HepG2 (cell line): ENCODE measurements around the gene CPT1C. TPM values are rescaled to one million over a fixed set of nuclear protein-coding genes. Genes with fewer than 3 reads are reported as not detected.

Experiments used
- ARNT2 ChIP-seq: sonication (generic); formaldehyde crosslinking; IDR thresholded peaks from 2 replicates; pipeline ENCODE4 v1.8.0; 2022; ENCODE audit warnings: mild to moderate bottlenecking, low read depth, missing genetic modification reagents, moderate library complexity
- ATF4 ChIP-seq, 2 experiments: fragments of 450-650 bp in 1 of 2; sonication (generic) in 1 of 2; formaldehyde crosslinking; IDR thresholded peaks; 2 replicates each; pipeline versions ENCODE4 v1.5.0 to v1.8.0; 2020 to 2022; ENCODE audit warnings: mild to moderate bottlenecking in 1 of 2, missing genetic modification reagents in 1 of 2
- ATF6 ChIP-seq: sonication (generic); formaldehyde crosslinking; conservative IDR thresholded peaks from 2 replicates; pipeline ENCODE4 v1.4.0; 2020; ENCODE audit warnings: missing genetic modification reagents
- BCL6 ChIP-seq: IDR thresholded peaks from 2 replicates; pipeline ENCODE4 v1.6.1; 2016; ENCODE audit warnings: missing genetic modification reagents, missing compliant biosample characterization
- CCAR2 ChIP-seq: fragments of 200-400 bp; formaldehyde crosslinking; optimal IDR thresholded peaks from 2 replicates; pipeline ENCODE3; 2018; ENCODE audit warnings: low read depth, mild to moderate bottlenecking, low read length, moderate library complexity
- DMAP1 ChIP-seq: IDR thresholded peaks from 2 replicates; pipeline ENCODE4 v1.6.1; 2016
- HDAC6 ChIP-seq: fragments of 200-600 bp; sonication (generic); IDR thresholded peaks from 2 replicates; pipeline ENCODE4 v1.7.0; 2017; ENCODE audit warnings: mild to moderate bottlenecking, antibody characterized with exemption, low read length, low read depth
- HNRNPL ChIP-seq: fragments of 200-400 bp; formaldehyde crosslinking; IDR thresholded peaks from 2 replicates; pipeline ENCODE4 v1.6.1; 2017; ENCODE audit warnings: mild to moderate bottlenecking, low read depth, low read length
- JUN ChIP-seq: sonication (generic); formaldehyde crosslinking; IDR thresholded peaks from 2 replicates; pipeline ENCODE4 v1.4.0; 2020; ENCODE audit warnings: mild to moderate bottlenecking, missing genetic modification reagents
- NFATC3 ChIP-seq: sonication (generic); formaldehyde crosslinking; IDR thresholded peaks from 2 replicates; pipeline ENCODE4 v1.5.1; 2020; ENCODE audit warnings: mild to moderate bottlenecking, missing genetic modification reagents
- NR2F2 ChIP-seq: IDR thresholded peaks from 2 replicates; pipeline ENCODE4 v1.6.1; 2012; ENCODE audit warnings: low read depth, inconsistent platforms, borderline replicate concordance
- PAWR ChIP-seq: sonication (generic); formaldehyde crosslinking; IDR thresholded peaks from 2 replicates; pipeline ENCODE4 v1.4.0; 2020; ENCODE audit warnings: missing genetic modification reagents, mild to moderate bottlenecking, borderline replicate concordance
- SP2 ChIP-seq: sonication (generic); formaldehyde crosslinking; IDR thresholded peaks from 2 replicates; pipeline ENCODE4 v1.5.1; 2020; ENCODE audit warnings: mild to moderate bottlenecking, missing genetic modification reagents
- TOPORS ChIP-seq: sonication (generic); formaldehyde crosslinking; IDR thresholded peaks from 2 replicates; pipeline ENCODE4 v1.8.0; 2023; ENCODE audit warnings: mild to moderate bottlenecking, missing genetic modification reagents
- ZNF253 ChIP-seq: sonication (generic); formaldehyde crosslinking; IDR thresholded peaks from 2 replicates; pipeline ENCODE4 v1.8.0; 2022; ENCODE audit warnings: mild to moderate bottlenecking, missing genetic modification reagents, borderline replicate concordance
- ZNF501 ChIP-seq: sonication (generic); formaldehyde crosslinking; IDR thresholded peaks from 2 replicates; pipeline ENCODE4 v1.5.1; 2020; ENCODE audit warnings: mild to moderate bottlenecking, moderate library complexity, missing genetic modification reagents
- ZNF567 ChIP-seq: sonication (generic); formaldehyde crosslinking; IDR thresholded peaks from 2 replicates; pipeline ENCODE4 v1.8.1; 2023; ENCODE audit warnings: mild to moderate bottlenecking, missing genetic modification reagents, borderline replicate concordance
- ZNF569 ChIP-seq: sonication (generic); formaldehyde crosslinking; IDR thresholded peaks from 2 replicates; pipeline ENCODE4 v1.5.0; 2020; ENCODE audit warnings: mild to moderate bottlenecking, missing genetic modification reagents, moderate library complexity, borderline replicate concordance
- ZNF598 ChIP-seq: sonication (generic); formaldehyde crosslinking; IDR thresholded peaks from 2 replicates; pipeline ENCODE4 v1.5.1; 2020; ENCODE audit warnings: mild to moderate bottlenecking, missing genetic modification reagents, borderline replicate concordance
- ZNF660 ChIP-seq: sonication (generic); formaldehyde crosslinking; IDR thresholded peaks from 2 replicates; pipeline ENCODE4 v1.5.1; 2020; ENCODE audit warnings: mild to moderate bottlenecking, low read depth, missing genetic modification reagents, borderline replicate concordance
- ZNF839 ChIP-seq: sonication (generic); formaldehyde crosslinking; IDR thresholded peaks from 2 replicates; pipeline ENCODE4 v1.4.0; 2020; ENCODE audit warnings: missing genetic modification reagents, mild to moderate bottlenecking, borderline replicate concordance
- ZSCAN31 ChIP-seq: sonication (generic); formaldehyde crosslinking; IDR thresholded peaks from 2 replicates; pipeline ENCODE4 v1.5.0; 2020; ENCODE audit warnings: low read depth, mild to moderate bottlenecking, missing genetic modification reagents
- ZSCAN9 ChIP-seq: IDR thresholded peaks from 2 replicates; pipeline ENCODE4 v1.6.1; 2016; ENCODE audit warnings: borderline replicate concordance
- polyA plus RNA-seq, 8 experiments: library from polyadenylated mRNA; depleted of rRNA in 3 of 8; stranded (reverse) in 7 of 8; unstranded in 1 of 8; fragments of >200 nt; fragmentation: Illumina TruSeq in 4 of 8; extraction: Trizol in 4 of 8; gene quantifications; 2 replicates each; pipeline versions ENCODE4 v1.2.1 to v1.2.3, GENCODE V29; 2011 to 2016; ENCODE audit warnings: low read depth in 4 of 8, missing spikeins in 1 of 8, mixed read lengths in 1 of 8; ENCODE audit not compliant: insufficient read depth in 1 of 8
- total RNA-seq, 5 experiments: library from RNA; depleted of rRNA; stranded (reverse); fragments of >200 nt; fragmentation: Illumina TruSeq; extraction: Trizol; gene quantifications; 2 replicates each; pipeline ENCODE4 v1.2.3, GENCODE V29; 2016; ENCODE audit warnings: low read depth in 1 of 5
- TF ChIP-seq, protein P1 (sequence below): sonication (generic); formaldehyde crosslinking; IDR thresholded peaks from 2 replicates; pipeline ENCODE4 v1.5.0; 2020; ENCODE audit warnings: mild to moderate bottlenecking, missing genetic modification reagents, borderline replicate concordance

The CPT1C gene
- total and polyA plus RNA-seq, 2 of the 13 experiments (the other 11 are each of a cell fraction or from before 2014, with no cell fraction given) = 0.18 TPM; not detected in 1

GRCh38 chr19:49677231-49677900, 13.6 kb upstream of the CPT1C start, which contains the start of gene PRMT1 (continued):
- TF ChIP-seq ZNF569 (CRISPR knock-in tag) = no peak
- no peak for TF ChIP-seq PAWR (CRISPR knock-in tag)
- no peak for TF ChIP-seq JUN (CRISPR knock-in tag)
- no peak for TF ChIP-seq ZSCAN9 (CRISPR knock-in tag)
- TF ChIP-seq, protein P1, sequence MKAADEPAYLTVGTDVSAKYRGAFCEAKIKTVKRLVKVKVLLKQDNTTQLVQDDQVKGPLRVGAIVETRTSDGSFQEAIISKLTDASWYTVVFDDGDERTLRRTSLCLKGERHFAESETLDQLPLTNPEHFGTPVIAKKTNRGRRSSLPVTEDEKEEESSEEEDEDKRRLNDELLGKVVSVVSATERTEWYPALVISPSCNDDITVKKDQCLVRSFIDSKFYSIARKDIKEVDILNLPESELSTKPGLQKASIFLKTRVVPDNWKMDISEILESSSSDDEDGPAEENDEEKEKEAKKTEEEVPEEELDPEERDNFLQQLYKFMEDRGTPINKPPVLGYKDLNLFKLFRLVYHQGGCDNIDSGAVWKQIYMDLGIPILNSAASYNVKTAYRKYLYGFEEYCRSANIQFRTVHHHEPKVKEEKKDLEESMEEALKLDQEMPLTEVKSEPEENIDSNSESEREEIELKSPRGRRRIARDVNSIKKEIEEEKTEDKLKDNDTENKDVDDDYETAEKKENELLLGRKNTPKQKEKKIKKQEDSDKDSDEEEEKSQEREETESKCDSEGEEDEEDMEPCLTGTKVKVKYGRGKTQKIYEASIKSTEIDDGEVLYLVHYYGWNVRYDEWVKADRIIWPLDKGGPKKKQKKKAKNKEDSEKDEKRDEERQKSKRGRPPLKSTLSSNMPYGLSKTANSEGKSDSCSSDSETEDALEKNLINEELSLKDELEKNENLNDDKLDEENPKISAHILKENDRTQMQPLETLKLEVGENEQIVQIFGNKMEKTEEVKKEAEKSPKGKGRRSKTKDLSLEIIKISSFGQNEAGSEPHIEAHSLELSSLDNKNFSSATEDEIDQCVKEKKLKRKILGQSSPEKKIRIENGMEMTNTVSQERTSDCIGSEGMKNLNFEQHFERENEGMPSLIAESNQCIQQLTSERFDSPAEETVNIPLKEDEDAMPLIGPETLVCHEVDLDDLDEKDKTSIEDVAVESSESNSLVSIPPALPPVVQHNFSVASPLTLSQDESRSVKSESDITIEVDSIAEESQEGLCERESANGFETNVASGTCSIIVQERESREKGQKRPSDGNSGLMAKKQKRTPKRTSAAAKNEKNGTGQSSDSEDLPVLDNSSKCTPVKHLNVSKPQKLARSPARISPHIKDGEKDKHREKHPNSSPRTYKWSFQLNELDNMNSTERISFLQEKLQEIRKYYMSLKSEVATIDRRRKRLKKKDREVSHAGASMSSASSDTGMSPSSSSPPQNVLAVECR (CRISPR knock-in tag) = peak; percentile 95
- no peak for TF ChIP-seq ATF4 (CRISPR knock-in tag; IDR thresholded peaks at IDR 0.05)
- TF ChIP-seq ZNF598 (CRISPR knock-in tag) = no peak
- no peak for TF ChIP-seq ZNF839 (CRISPR knock-in tag)
- no peak for TF ChIP-seq ZNF253 (CRISPR knock-in tag)
- TF ChIP-seq HNRNPL = peak; percentile 74; the same call in 1 of the 2 replicates
- TF ChIP-seq BCL6 (CRISPR knock-in tag) = peak; percentile 31; the same call in 1 of the 2 replicates
- peak; percentile 9; the same call in 1 of the 2 replicates for TF ChIP-seq NR2F2
- TF ChIP-seq TOPORS (CRISPR knock-in tag) = no peak
- TF ChIP-seq CCAR2 = no peak
- TF ChIP-seq ZNF660 (CRISPR knock-in tag) = no peak
- no peak for TF ChIP-seq NFATC3 (CRISPR knock-in tag)
- peak; percentile 97 for TF ChIP-seq DMAP1
- TF ChIP-seq ARNT2 = peak; percentile 81; the same call in 1 of the 2 replicates
- TF ChIP-seq HDAC6 = no peak
- peak; percentile 73 for TF ChIP-seq ZNF501 (CRISPR knock-in tag)
- no peak for TF ChIP-seq ATF6
- TF ChIP-seq SP2 (CRISPR knock-in tag) = 0 out of 2 replicates have a peak, but pooled peaks have one; percentile 77
- no peak for TF ChIP-seq ZNF567 (CRISPR knock-in tag)
- 0 out of 2 replicates have a peak, but pooled peaks have one; percentile 68 for TF ChIP-seq ZSCAN31 (CRISPR knock-in tag)
